Smooth muscle cell (in vitro differentiated cells): ENCODE measurements around the gene HTRA1. TPM values are rescaled to one million over a fixed set of nuclear protein-coding genes. Genes with fewer than 3 reads are reported as not detected.
A peak's percentile ranks its signal among the peaks of the same experiment; 100 is the strongest.

Experiments
- DNase-seq: peaks from one replicate; lab custom pipeline; 2025; ENCODE audit not compliant: unreplicated experiment; lab: John Stamatoyannopoulos, UW
- H2AFZ ChIP-seq: fragments of 200-600 bp; sonication (generic); 2 replicates; pipeline ENCODE4 v1.6.0; 2016; ENCODE audit warnings: antibody characterized with exemption, low read depth, mild to moderate bottlenecking
- H3F3A ChIP-seq: fragments of 200-600 bp; sonication (generic); 2 replicates; pipeline ENCODE4 v1.6.0; 2017; ENCODE audit warnings: antibody characterized with exemption, low read depth
- H3K27ac ChIP-seq: fragments of 200-600 bp; sonication (generic); 2 replicates; pipeline ENCODE4 v1.5.1; 2016; ENCODE audit warnings: low read depth, mild to moderate bottlenecking
- H3K27me3 ChIP-seq: fragments of 200-600 bp; sonication (generic); 2 replicates; pipeline ENCODE4 v1.6.1; 2016; ENCODE audit warnings: low read depth, mild to moderate bottlenecking
- H3K36me3 ChIP-seq: fragments of 200-600 bp; sonication (generic); 2 replicates; pipeline ENCODE4 v1.5.1; 2016; ENCODE audit warnings: low read depth
- H3K4me1 ChIP-seq: fragments of 200-600 bp; sonication (generic); 2 replicates; pipeline ENCODE4 v1.5.1; 2016; ENCODE audit warnings: low read depth
- H3K4me2 ChIP-seq: fragments of 200-600 bp; sonication (generic); 2 replicates; pipeline ENCODE4 v1.6.0; 2016; ENCODE audit warnings: mild to moderate bottlenecking
- H3K4me3 ChIP-seq: fragments of 200-600 bp; sonication (generic); 2 replicates; pipeline ENCODE4 v1.5.1; 2016; ENCODE audit warnings: mild to moderate bottlenecking
- H3K79me2 ChIP-seq: fragments of 200-600 bp; sonication (generic); 2 replicates; pipeline ENCODE4 v1.6.0; 2016; ENCODE audit warnings: low read depth, mild to moderate bottlenecking
- H3K9ac ChIP-seq: fragments of 200-600 bp; sonication (generic); 2 replicates; pipeline ENCODE4 v1.6.0; 2016; ENCODE audit warnings: low read depth
- H3K9me3 ChIP-seq: fragments of 200-600 bp; sonication (generic); replicated peaks from 2 replicates; pipeline ENCODE4 v1.5.1; 2016; ENCODE audit warnings: low read depth
- H4K20me1 ChIP-seq: fragments of 200-600 bp; sonication (generic); 2 replicates; pipeline ENCODE4 v1.6.0; 2016; ENCODE audit warnings: low read depth
- CTCF ChIP-seq: fragments of 200-600 bp; sonication (generic); IDR thresholded peaks from 2 replicates; pipeline ENCODE4 v1.5.1; 2017; ENCODE audit warnings: borderline replicate concordance, mild to moderate bottlenecking, antibody characterized with exemption; ENCODE audit not compliant: insufficient read depth, poor library complexity, severe bottlenecking
- WGBS: methylation state at CpG from one replicate; pipeline ENCODE4 v1.1.7; 2016; ENCODE audit warnings: low lambda C conversion rate; 5-methylcytosine and 5-hydroxymethylcytosine counted together
- polyA plus RNA-seq: library from polyadenylated mRNA; unstranded; fragments of >200 nt; fragmentation: Nextera tagmentation; extraction: Ambion mirVana; gene quantifications from 2 replicates; pipeline ENCODE4 v1.2.1, GENCODE V29; 2016
- total RNA-seq: library from RNA; depleted of rRNA; stranded (reverse); fragments of >200 nt; gene quantifications from 2 replicates; pipeline ENCODE4 v1.2.3, GENCODE V29; 2014

The HTRA1 gene
- total and polyA plus RNA-seq, 2 experiments from 2014 or later: 175 to 257 TPM

GRCh38 chr10:122469848-122470247, 8.5 kb downstream of the HTRA1 start:
- Histone ChIP-seq H3K4me1 (peaks cover 19% of the 10 kb centered on the region), H3K27ac (peak overlapping the region; percentile 85), H3K79me2 (peaks cover 33% of the 10 kb centered on the region), H3K9me3 (no peaks in the 10 kb centered on the region), H4K20me1 (peaks cover 5% of the 10 kb centered on the region), H3K27me3 (no peaks in the 10 kb centered on the region), H3K36me3 (no peaks in the 10 kb centered on the region), H3F3A (peaks cover 24% of the 10 kb centered on the region), H2AFZ (no peak overlapping the region), H3K9ac (peak overlapping the region; percentile 50), H3K4me2 (peak overlapping the region; percentile 63), H3K4me3 (no peak overlapping the region)
- no peak for DNase-seq
- 95% methylated on average over 4 of the region's 4 CpGs for WGBS
- TF ChIP-seq CTCF: no peak

GRCh38 chr10:122471531-122472177, 10.3 kb downstream of the HTRA1 start:
- WGBS: 84% methylated on average over 4 of the region's 4 CpGs
- Histone ChIP-seq H3K9me3 (no peaks in the 10 kb centered on the region), H2AFZ (no peak overlapping the region), H3K36me3 (no peaks in the 10 kb centered on the region), H3K4me2 (peak overlapping the region; percentile 33), H4K20me1 (no peaks in the 10 kb centered on the region), H3K79me2 (peaks cover 24% of the 10 kb centered on the region), H3K4me1 (peaks cover 36% of the 10 kb centered on the region), H3K4me3 (no peak overlapping the region), H3K27ac (peak overlapping the region; percentile 34), H3K27me3 (no peaks in the 10 kb centered on the region), H3K9ac (no peak overlapping the region), H3F3A (peaks cover 31% of the 10 kb centered on the region)
- DNase-seq: no peak
- TF ChIP-seq CTCF: no peak

DNA sequence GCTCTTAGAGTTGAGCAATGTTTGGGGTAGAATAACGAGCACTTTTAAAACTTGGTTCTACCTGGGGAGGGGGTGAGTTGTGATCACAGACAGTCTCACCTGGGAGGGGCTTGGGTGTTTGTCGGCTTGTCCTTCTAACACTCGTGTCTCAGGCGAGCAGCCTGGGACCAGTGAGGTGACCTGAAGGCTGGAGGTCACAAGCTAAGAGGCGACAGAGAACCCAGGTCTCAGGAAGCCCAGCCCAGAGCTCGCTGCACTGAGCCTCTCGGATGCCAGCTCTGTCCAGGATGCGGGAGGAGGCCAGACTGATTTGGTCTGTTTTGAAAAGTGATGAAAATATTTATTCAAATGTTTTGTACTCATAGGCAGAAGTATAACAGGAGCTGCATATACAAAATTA, 11.8 kb downstream of the HTRA1 start:
- peaks cover 39% of the 10 kb centered on the region for H3F3A ChIP-seq
- no peak overlapping the region for H3K4me2 ChIP-seq
- H3K4me3 ChIP-seq: no peak overlapping the region
- TF ChIP-seq CTCF: no peak
- H3K79me2 ChIP-seq: peaks cover 15% of the 10 kb centered on the region
- no peak overlapping the region for H2AFZ ChIP-seq
- no peaks in the 10 kb centered on the region for H3K9me3 ChIP-seq
- H3K9ac ChIP-seq: no peak overlapping the region
- H3K27ac ChIP-seq: no peak overlapping the region
- H3K36me3 ChIP-seq: no peaks in the 10 kb centered on the region
- no peaks in the 10 kb centered on the region for H3K27me3 ChIP-seq
- DNase-seq: no peak
- H4K20me1 ChIP-seq: no peaks in the 10 kb centered on the region
- peaks cover 36% of the 10 kb centered on the region for H3K4me1 ChIP-seq
- 94% methylated on average over 8 of the region's 8 CpGs for WGBS

DNA sequence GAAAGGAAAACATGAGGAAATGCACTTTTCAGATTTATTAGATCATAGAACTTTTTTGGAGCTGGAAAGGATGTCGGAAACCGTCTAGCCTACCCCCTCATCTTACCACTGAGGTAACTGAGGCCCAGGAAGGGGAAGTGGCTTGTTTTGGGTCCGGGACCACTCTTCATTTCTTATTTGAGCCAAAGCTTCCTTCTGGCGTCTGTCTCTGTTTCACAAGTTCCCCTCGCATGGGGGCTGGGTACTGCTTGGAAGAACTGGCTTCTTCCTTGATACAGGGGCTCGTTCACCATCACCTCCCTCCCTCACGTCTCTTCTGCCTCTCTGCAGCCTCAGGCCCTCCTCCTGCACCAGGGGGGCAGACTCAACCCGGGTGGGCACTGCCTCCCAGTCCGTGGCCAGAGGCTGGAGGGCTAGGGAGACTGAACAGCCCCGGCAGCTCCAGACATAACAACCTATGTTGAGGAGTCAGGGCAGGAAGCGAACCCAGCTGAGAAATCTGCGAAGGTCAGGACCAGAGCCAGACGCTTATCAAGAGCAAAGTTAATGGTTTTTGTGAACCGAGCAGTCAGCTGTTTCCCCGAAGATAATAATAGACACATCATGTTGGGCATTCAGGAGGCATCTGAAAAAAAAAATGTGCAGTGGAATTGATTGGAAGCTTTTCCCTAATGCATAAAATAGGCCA, 12.9 kb downstream of the HTRA1 start:
- Histone ChIP-seq H3K4me3 (no peak overlapping the region), H3K27me3 (no peaks in the 10 kb centered on the region), H3K36me3 (no peaks in the 10 kb centered on the region), H3K9ac (peak overlapping the region; percentile 36), H3F3A (peaks cover 38% of the 10 kb centered on the region), H3K9me3 (no peaks in the 10 kb centered on the region), H4K20me1 (no peaks in the 10 kb centered on the region), H3K4me1 (peaks cover 31% of the 10 kb centered on the region), H3K79me2 (peaks cover 15% of the 10 kb centered on the region), H2AFZ (peak overlapping the region; percentile 26), H3K4me2 (peak overlapping the region; percentile 79), H3K27ac (peak overlapping the region; percentile 82)
- 13% methylated on average over 15 of the region's 15 CpGs for WGBS
- DNase-seq: no peak
- TF ChIP-seq CTCF: no peak
